Spinal cord (tissue), 10 donors: ENCODE measurements around the gene LEKR1. TPM values are rescaled to one million over a fixed set of nuclear protein-coding genes. Genes with fewer than 3 reads are reported as not detected.
"Not testable (repeated sequence)": the region's sequence is repeated elsewhere in the genome, so short reads cannot be mapped to it uniquely, and the experiment has no call there.

Experiments
- DNase-seq, 6 donors: peaks; one replicate each; pipeline versions ENCODE4 v3.0.0 to v3.0.0-alpha.2; 2013 to 2015; ENCODE audit warnings: low spot score in 6 of 6, low read depth in 4 of 6
- H3K27ac ChIP-seq: one replicate; pipeline ENCODE4 v1.5.1; 2013; ENCODE audit warnings: low read depth, low read length, control low read depth
- H3K27me3 ChIP-seq: one replicate; pipeline ENCODE4 v1.6.1; 2013; ENCODE audit warnings: low read length; ENCODE audit not compliant: control insufficient read depth, insufficient read depth
- H3K36me3 ChIP-seq: one replicate; pipeline ENCODE4 v1.6.1; 2013; ENCODE audit warnings: low read length; ENCODE audit not compliant: control insufficient read depth, insufficient read depth
- H3K4me1 ChIP-seq: one replicate; pipeline ENCODE4 v1.6.1; 2013; ENCODE audit warnings: low read length; ENCODE audit not compliant: control insufficient read depth, insufficient read depth
- H3K4me3 ChIP-seq: one replicate; pipeline ENCODE4 v1.5.1; 2013; ENCODE audit warnings: low read depth, low read length, control low read depth
- H3K9me3 ChIP-seq: one replicate; pipeline ENCODE4 v1.6.1; 2013; ENCODE audit warnings: low read length; ENCODE audit not compliant: control insufficient read depth, insufficient read depth
- WGBS: methylation state at CpG from one replicate; pipeline ENCODE4 v1.1.5; 2013; ENCODE audit warnings: missing lambda C conversion rate; ENCODE audit not compliant: insufficient coverage; 5-methylcytosine and 5-hydroxymethylcytosine counted together
- polyA plus RNA-seq, 2 donors: library from polyadenylated mRNA; unstranded; fragments of 120-200 nt; gene quantifications; one replicate each; pipeline ENCODE4 v1.2.1, GENCODE V29; 2013; ENCODE audit not compliant: insufficient read length in 2 of 2
- total RNA-seq, 2 donors: library from RNA; depleted of rRNA in 1 of 2; stranded (reverse); fragments of 120-200 nt in 1 of 2; fragments of >200 nt in 1 of 2; gene quantifications; one replicate each; pipeline versions ENCODE4 v1.2.3 to v1.2.4, GENCODE V29; 2013 to 2014
- donor health status: healthy.

LEKR1 gene
- total and polyA plus RNA-seq, 4 donors: 1.7 to 2.4 (median 1.9) TPM

GRCh38 chr3:156860873-156861272 is 34.7 kb downstream of the LEKR1 start:
- Histone ChIP-seq H3K9me3 (no peaks in the 10 kb centered on the region), H3K36me3 (no peaks in the 10 kb centered on the region), H3K4me1 (no peaks in the 10 kb centered on the region), H3K27me3 (no peaks in the 10 kb centered on the region), H3K27ac (no peak overlapping the region), H3K4me3 (no peak overlapping the region)
- no peak for DNase-seq

GRCh38 chr3:156862338-156862737 is 36.2 kb downstream of the LEKR1 start:
- Histone ChIP-seq H3K4me1 (no peaks in the 10 kb centered on the region), H3K4me3 (no peak overlapping the region), H3K9me3 (no peaks in the 10 kb centered on the region), H3K27ac (no peak overlapping the region), H3K27me3 (no peaks in the 10 kb centered on the region), H3K36me3 (no peaks in the 10 kb centered on the region)
- DNase-seq: no peak
- no CpG with 5 or more reads among the region's 2 CpGs for WGBS

- no peaks in the 10 kb centered on the region for H3K9me3 ChIP-seq
- H3K27me3 ChIP-seq: no peaks in the 10 kb centered on the region
- no peak for DNase-seq
- H3K27ac ChIP-seq: no peak overlapping the region
- H3K36me3 ChIP-seq: no peaks in the 10 kb centered on the region
- H3K4me1 ChIP-seq: no peaks in the 10 kb centered on the region
- no peak overlapping the region for H3K4me3 ChIP-seq
- WGBS: 75% methylated on average over 1 of the region's 2 CpGs
Measured at GRCh38 chr3:156865732-156866131, 39.6 kb downstream of the LEKR1 start.

- Histone ChIP-seq H3K27me3 (no peaks in the 10 kb centered on the region), H3K9me3 (no peaks in the 10 kb centered on the region), H3K27ac (no peak overlapping the region), H3K4me1 (no peaks in the 10 kb centered on the region), H3K36me3 (no peaks in the 10 kb centered on the region), H3K4me3 (no peak overlapping the region)
- WGBS: no CpG with 5 or more reads among the region's 1 CpG
- no peak for DNase-seq
Measured at GRCh38 chr3:156867174-156867573, 41.0 kb downstream of the LEKR1 start.

GRCh38 chr3:156867920-156868319 is 41.8 kb downstream of the LEKR1 start:
- no peaks in the 10 kb centered on the region for H3K9me3 ChIP-seq
- no peaks in the 10 kb centered on the region for H3K27me3 ChIP-seq
- H3K36me3 ChIP-seq: no peaks in the 10 kb centered on the region
- no peak overlapping the region for H3K4me3 ChIP-seq
- peak in 1 of 6 donors; percentile 57 for DNase-seq
- no CpG with 5 or more reads among the region's 3 CpGs for WGBS
- no peaks in the 10 kb centered on the region for H3K4me1 ChIP-seq
- H3K27ac ChIP-seq: no peak overlapping the region

- no peaks in the 10 kb centered on the region for H3K27me3 ChIP-seq
- DNase-seq: no peak
Measured at GRCh38 chr3:156873906-156874305, 47.8 kb downstream of the LEKR1 start.

GRCh38 chr3:156879491-156879890 is 53.3 kb downstream of the LEKR1 start:
- not testable (repeated sequence) for H3K36me3 ChIP-seq, H3K4me1 ChIP-seq, H3K4me3 ChIP-seq, DNase-seq, H3K27me3 ChIP-seq, H3K27ac ChIP-seq
- peaks cover 10% of the 10 kb centered on the region for H3K9me3 ChIP-seq
- WGBS: 100% methylated on average over 3 of the region's 3 CpGs

More at GRCh38 chr3:156873906-156874305, 47.8 kb downstream of the LEKR1 start:
- no peaks in the 10 kb centered on the region for H3K36me3 ChIP-seq
- H3K4me3 ChIP-seq: no peak overlapping the region
- no CpG with 5 or more reads among the region's 1 CpG for WGBS
- H3K4me1 ChIP-seq: no peaks in the 10 kb centered on the region
- H3K27ac ChIP-seq: no peak overlapping the region
- peaks cover 1% of the 10 kb centered on the region for H3K9me3 ChIP-seq

GRCh38 chr3:156885761-156886160 is 59.6 kb downstream of the LEKR1 start:
- no peaks in the 10 kb centered on the region for H3K36me3 ChIP-seq
- peaks cover 6% of the 10 kb centered on the region for H3K9me3 ChIP-seq
- H3K4me3 ChIP-seq: no peak overlapping the region
- H3K4me1 ChIP-seq: no peaks in the 10 kb centered on the region
- H3K27me3 ChIP-seq: no peaks in the 10 kb centered on the region
- DNase-seq: no peak
- 80% methylated on average over 1 of the region's 1 CpG for WGBS
- H3K27ac ChIP-seq: no peak overlapping the region

GRCh38 chr3:156888176-156888575 is 62.0 kb downstream of the LEKR1 start:
- no CpG with 5 or more reads among the region's 2 CpGs for WGBS
- peak overlapping the region; percentile 49 for H3K27ac ChIP-seq
- no peaks in the 10 kb centered on the region for H3K27me3 ChIP-seq
- no peak overlapping the region for H3K4me3 ChIP-seq
- no peak for DNase-seq
- no peaks in the 10 kb centered on the region for H3K4me1 ChIP-seq
- H3K9me3 ChIP-seq: peaks cover 6% of the 10 kb centered on the region
- H3K36me3 ChIP-seq: no peaks in the 10 kb centered on the region

GRCh38 chr3:156888576-156888975 is 62.4 kb downstream of the LEKR1 start:
- Histone ChIP-seq H3K27me3 (no peaks in the 10 kb centered on the region), H3K4me1 (no peaks in the 10 kb centered on the region), H3K4me3 (no peak overlapping the region), H3K36me3 (no peaks in the 10 kb centered on the region), H3K9me3 (peaks cover 6% of the 10 kb centered on the region), H3K27ac (peak overlapping the region; percentile 49)
- WGBS: no CpG with 5 or more reads among the region's 1 CpG
- peak in 3 of 6 donors; percentile 13 to 39 (median 29) for DNase-seq
